HG02973 (cell line): ENCODE measurements around the gene UQCRC2.
"Not testable (repeated sequence)": the region's sequence is repeated elsewhere in the genome, so short reads cannot be mapped to it uniquely, and the experiment has no call there.

ENCODE experiments used
- ATAC-seq: cut with Tn5 transposase; IDR thresholded peaks from one replicate; pipeline ENCODE4 v1.9.1; 2021; ENCODE audit warnings: moderate library complexity; ENCODE audit not compliant: unreplicated experiment

The UQCRC2 gene

GRCh38 chr16:21952793-21953540 lies at the start of gene UQCRC2:
TSS of gene UQCRC2 (plus strand) at chr16:21953361. CDS start at chr16:21953424, 63 bp downstream.
- peak; percentile 80 for ATAC-seq

- not testable (repeated sequence) for ATAC-seq
Observed at GRCh38 chr16:21932650-21933049, 20.5 kb upstream of the UQCRC2 start.

- not testable (repeated sequence) for ATAC-seq
Observed at GRCh38 chr16:21933316-21933715, 19.8 kb upstream of the UQCRC2 start.

GRCh38 chr16:21933790-21934189 lies 19.4 kb upstream of the UQCRC2 start:
- ATAC-seq = not testable (repeated sequence)

GRCh38 chr16:21936216-21936615 lies 16.9 kb upstream of the UQCRC2 start:
- not testable (repeated sequence) for ATAC-seq

GRCh38 chr16:21937336-21937829 lies 15.8 kb upstream of the UQCRC2 start:
- no peak for ATAC-seq

GRCh38 chr16:21940570-21940969 lies 12.6 kb upstream of the UQCRC2 start:
- no peak for ATAC-seq

GRCh38 chr16:21943571-21943970 lies 9.6 kb upstream of the UQCRC2 start:
- ATAC-seq = no peak

GRCh38 chr16:21946889-21947635 lies 6.1 kb upstream of the UQCRC2 start:
- ATAC-seq = no peak

- no peak for ATAC-seq
Observed at GRCh38 chr16:21949713-21950260, 3.4 kb upstream of the UQCRC2 start.

GRCh38 chr16:21950782-21951521 lies 2.2 kb upstream of the UQCRC2 start:
- ATAC-seq = no peak

- ATAC-seq = peak; percentile 38
Observed at GRCh38 chr16:21952040-21952792, 945 bp upstream of the UQCRC2 start.

- ATAC-seq = no peak
Observed at GRCh38 chr16:21953541-21953902, 361 bp downstream of the UQCRC2 start.

GRCh38 chr16:21957714-21958346 lies 4.7 kb downstream of the UQCRC2 start:
- ATAC-seq = no peak

- ATAC-seq = no peak
Observed at GRCh38 chr16:21959050-21959449, 5.9 kb downstream of the UQCRC2 start.

GRCh38 chr16:21962475-21962874 lies 9.3 kb downstream of the UQCRC2 start:
- no peak for ATAC-seq

GRCh38 chr16:21963887-21964286 lies 10.7 kb downstream of the UQCRC2 start:
- no peak for ATAC-seq

GRCh38 chr16:21964353-21964752 lies 11.2 kb downstream of the UQCRC2 start:
- no peak for ATAC-seq

- no peak for ATAC-seq
Observed at GRCh38 chr16:21971856-21972255, 18.7 kb downstream of the UQCRC2 start.

GRCh38 chr16:21973945-21974344 lies 20.8 kb downstream of the UQCRC2 start:
- ATAC-seq = no peak
